Measurements from ENCODE around the gene SFMBT1. TPM values are rescaled to one million over a fixed set of nuclear protein-coding genes. Genes with fewer than 3 reads are reported as not detected.

The SFMBT1 gene
- total and polyA plus RNA-seq, 7 experiments from 2014 or later: 9.9 to 47.1 (median 30.5) TPM

DNA sequence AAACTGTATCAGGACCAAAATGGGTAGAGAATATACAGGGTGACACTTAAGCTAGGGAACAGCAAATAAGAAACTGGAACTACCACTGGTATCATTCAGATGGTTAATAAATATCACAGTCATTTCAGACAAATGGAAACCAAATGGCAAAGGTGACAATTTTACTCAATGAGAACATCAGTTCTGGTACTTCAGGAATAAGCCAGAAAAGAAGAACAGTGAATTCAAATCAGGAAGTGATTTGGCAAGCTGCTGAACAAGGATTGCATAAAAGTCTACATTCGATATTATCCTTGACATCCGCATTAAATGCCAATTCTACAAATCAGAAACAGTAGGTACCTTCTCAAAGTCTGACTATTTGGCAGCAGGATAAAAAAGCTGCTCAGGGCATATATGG is 125.0 kb downstream of the SFMBT1 start:
- Histone ChIP-seq H3K27ac (ENCODE audit: low read depth, low read length) (no peak overlapping the region), H3K36me3 (ENCODE audit: control insufficient read depth in 2 of 3, insufficient read depth in 3 of 3, low read length in 3 of 3) (peaks cover 0 to 42% (median 9%) of the 10 kb centered on the region in 3 experiments), H3K9me3 (ENCODE audit: control insufficient read depth in 2 of 3, low read length in 3 of 3) (no peaks in the 10 kb centered on the region), H3K4me3 (ENCODE audit: low read length) (no peak overlapping the region), H3K4me1 (ENCODE audit: control insufficient read depth in 2 of 2, insufficient read depth in 2 of 2, low read length in 2 of 2) (no peaks in the 10 kb centered on the region), H3K27me3 (ENCODE audit: control insufficient read depth in 2 of 2, insufficient read depth in 2 of 2, low read length in 2 of 2) (no peaks in the 10 kb centered on the region)
- intact Hi-C loops (cut with micrococcal nuclease): no loop called here
- Mint-ChIP-seq H3K27ac (no peak overlapping the region), H3K36me3 (peaks cover 3 to 68% (median 30%) of the 10 kb centered on the region in 5 donors), H3K4me1 (peaks cover 0 to 28% (median 9%) of the 10 kb centered on the region in 7 donors), H3K4me3 (no peak overlapping the region), H3K9me3 (no peaks in the 10 kb centered on the region), H3K27me3 (no peaks in the 10 kb centered on the region)
- DNase-seq (no peak), ATAC-seq (no peak)
- ChIA-PET CTCF (interaction anchor here (1.0 kb wide), 1 partner anchor 14 kb away, joined by 3 read pairs; no protein-coding TSS in a partner anchor), POLR2A (interaction anchor here (0.7 kb wide), 1 partner anchor 34 kb away, joined by 3 read pairs; no protein-coding TSS in a partner anchor)

DNA sequence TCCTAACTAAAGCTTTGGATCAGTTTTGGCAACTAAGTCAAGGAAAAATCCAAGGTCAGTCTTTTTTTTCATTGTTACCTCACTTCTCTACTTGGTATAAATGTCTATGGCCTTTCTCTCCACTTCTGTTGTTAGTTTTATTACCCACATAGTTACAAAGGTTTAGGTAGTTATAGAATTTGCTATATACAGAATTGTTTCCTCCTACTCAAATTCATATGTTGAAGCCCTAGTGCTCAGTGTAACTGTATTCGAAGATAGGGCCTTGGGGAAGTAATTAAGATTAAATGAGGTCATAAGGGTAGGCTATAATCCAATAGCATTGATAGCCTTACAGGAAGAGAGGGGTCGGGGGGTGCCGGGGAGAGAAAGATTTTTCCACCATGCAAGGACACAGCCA is 128.8 kb downstream of the SFMBT1 start:
- POLR2A ChIA-PET: interaction anchor here (0.7 kb wide), 1 partner anchor 11 kb away, joined by 4 read pairs; no protein-coding TSS in a partner anchor
- Histone ChIP-seq H3K9me3 (ENCODE audit: control insufficient read depth in 2 of 3, low read length in 3 of 3) (no peaks in the 10 kb centered on the region), H3K4me3 (ENCODE audit: low read length) (no peak overlapping the region), H3K27me3 (ENCODE audit: control insufficient read depth in 2 of 2, insufficient read depth in 2 of 2, low read length in 2 of 2) (no peaks in the 10 kb centered on the region), H3K4me1 (ENCODE audit: control insufficient read depth in 2 of 2, insufficient read depth in 2 of 2, low read length in 2 of 2) (no peaks in the 10 kb centered on the region), H3K27ac (ENCODE audit: low read depth, low read length) (no peak overlapping the region), H3K36me3 (ENCODE audit: control insufficient read depth in 2 of 3, insufficient read depth in 3 of 3, low read length in 3 of 3) (peaks cover 6 to 77% (median 16%) of the 10 kb centered on the region in 3 experiments)
- no peaks in the 10 kb centered on the region for H3K27me3 Mint-ChIP-seq
- ATAC-seq: no peak
- CTCF ChIA-PET: interaction anchor here (1.1 kb wide), 1 partner anchor 11 kb away, joined by 3 read pairs; no protein-coding TSS in a partner anchor
- intact Hi-C loops (cut with micrococcal nuclease): no loop called here
- H3K27ac Mint-ChIP-seq: no peak overlapping the region
- H3K9me3 Mint-ChIP-seq: no peaks in the 10 kb centered on the region
- H3K4me3 Mint-ChIP-seq: no peak overlapping the region
- peaks cover 0 to 10% (median 2%) of the 10 kb centered on the region in 7 donors for H3K4me1 Mint-ChIP-seq
- DNase-seq: no peak
- H3K36me3 Mint-ChIP-seq: peaks cover 7 to 63% (median 19%) of the 10 kb centered on the region in 5 donors

DNA sequence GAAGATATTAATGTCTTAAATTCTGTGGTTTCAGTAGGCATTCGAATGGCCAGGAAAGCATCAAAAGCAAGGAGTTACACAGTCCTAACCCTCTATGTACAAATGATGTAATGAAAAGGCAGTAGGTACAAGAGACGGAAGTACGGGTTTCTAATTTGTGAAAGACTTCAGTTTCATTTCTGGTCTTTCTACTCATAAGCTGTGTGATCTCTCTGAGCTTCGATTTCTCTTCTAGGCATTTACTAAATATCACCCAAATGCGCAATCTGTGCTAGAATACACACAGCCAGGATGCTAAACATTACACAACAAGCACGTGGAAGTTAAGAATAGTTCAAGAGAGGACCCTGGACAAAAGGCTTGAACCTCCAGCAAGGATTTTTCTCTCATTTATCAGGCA is 130.6 kb downstream of the SFMBT1 start:
- Mint-ChIP-seq H3K36me3 (peaks cover 7 to 63% (median 26%) of the 10 kb centered on the region in 5 donors), H3K9me3 (no peaks in the 10 kb centered on the region), H3K27me3 (no peaks in the 10 kb centered on the region), H3K4me1 (no peaks in the 10 kb centered on the region), H3K27ac (no peak overlapping the region), H3K4me3 (no peak overlapping the region)
- intact Hi-C loops (cut with micrococcal nuclease): no loop called here
- no peaks in the 10 kb centered on the region for H3K4me1 ChIP-seq (ENCODE audit: control insufficient read depth in 2 of 2, insufficient read depth in 2 of 2, low read length in 2 of 2)
- peak; percentile 53 for ATAC-seq
- ChIA-PET CTCF (interaction anchor here (0.6 to 0.9 kb wide), 3 partner anchors 10 to 34 kb away, joined by 3 read pairs; no protein-coding TSS in a partner anchor), POLR2A (interaction anchor here (0.9 kb wide), 1 partner anchor 13 kb away, joined by 4 read pairs; no protein-coding TSS in a partner anchor)
- H3K4me3 ChIP-seq (ENCODE audit: low read length): no peak overlapping the region
- peaks cover 9 to 75% (median 16%) of the 10 kb centered on the region in 3 experiments for H3K36me3 ChIP-seq (ENCODE audit: control insufficient read depth in 2 of 3, insufficient read depth in 3 of 3, low read length in 3 of 3)
- H3K9me3 ChIP-seq (ENCODE audit: control insufficient read depth in 2 of 3, low read length in 3 of 3): no peaks in the 10 kb centered on the region
- no peaks in the 10 kb centered on the region for H3K27me3 ChIP-seq (ENCODE audit: control insufficient read depth in 2 of 2, insufficient read depth in 2 of 2, low read length in 2 of 2)
- DNase-seq: no peak
- no peak overlapping the region for H3K27ac ChIP-seq (ENCODE audit: low read depth, low read length)

DNA sequence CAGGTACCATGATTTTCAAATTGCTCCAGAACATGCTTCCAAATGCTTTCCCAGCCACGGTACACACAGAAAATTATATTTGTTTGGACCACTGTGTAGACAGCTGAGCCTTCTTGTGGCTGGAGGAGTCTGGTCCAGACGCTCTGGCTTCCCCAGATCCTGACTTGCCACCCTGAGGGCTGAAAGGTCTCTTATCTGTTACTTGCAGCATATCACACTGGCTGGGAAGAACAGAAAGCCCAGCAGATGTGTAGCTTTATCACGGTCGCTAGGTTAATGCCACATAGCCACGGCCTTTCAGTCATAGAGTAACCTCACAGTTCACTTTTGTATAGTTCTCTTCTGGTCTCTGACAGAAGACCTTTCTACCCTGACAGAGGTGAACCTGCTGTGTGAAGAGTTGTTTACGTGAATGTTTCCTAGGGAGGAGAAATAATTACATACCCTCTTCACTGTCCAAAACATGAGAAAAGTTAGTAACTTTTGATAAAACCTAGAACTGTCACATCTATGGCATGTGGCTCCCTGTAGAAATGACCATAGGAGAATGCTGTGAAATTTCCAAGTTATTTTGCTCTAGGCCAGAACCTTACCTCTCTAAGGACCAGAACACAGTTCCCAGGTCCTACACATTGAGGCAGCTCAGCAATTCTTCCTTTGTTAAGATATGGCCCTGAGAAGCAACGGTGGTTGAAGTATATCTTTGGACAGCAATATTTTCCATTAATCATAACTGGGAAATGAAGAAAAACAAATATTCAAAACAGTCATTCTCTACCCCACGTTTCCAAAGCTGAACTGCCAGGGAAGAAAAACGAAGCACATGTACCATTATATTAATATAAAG is 132.8 kb downstream of the SFMBT1 start:
- no peak overlapping the region for H3K27ac Mint-ChIP-seq
- POLR2A ChIA-PET: interaction anchor here (0.6 to 0.7 kb wide), 2 partner anchors 18 to 141 kb away, joined by 3 to 4 read pairs; no protein-coding TSS in a partner anchor

DNA sequence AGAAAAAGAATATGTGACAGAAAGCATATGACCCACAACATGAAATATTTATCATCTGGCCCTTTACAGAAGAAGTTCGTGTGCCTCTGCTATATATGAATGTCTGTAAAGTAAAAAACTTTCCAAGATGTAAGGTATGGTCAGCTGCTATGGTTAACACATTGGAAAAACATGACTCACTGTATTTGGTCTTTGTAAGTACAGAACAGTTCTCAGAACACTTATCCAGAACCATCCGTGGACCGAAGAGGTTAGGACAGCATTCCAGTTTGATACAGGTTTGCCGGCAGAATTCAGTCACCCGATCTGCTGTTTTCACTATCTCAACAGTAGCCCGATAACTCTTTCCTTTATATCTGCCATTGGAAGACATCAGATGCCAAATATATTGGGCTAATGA is 135.1 kb downstream of the SFMBT1 start:
- Histone ChIP-seq H3K27ac (ENCODE audit: low read depth, low read length) (no peak overlapping the region), H3K9me3 (ENCODE audit: control insufficient read depth in 2 of 3, low read length in 3 of 3) (no peaks in the 10 kb centered on the region), H3K4me1 (ENCODE audit: control insufficient read depth in 2 of 2, insufficient read depth in 2 of 2, low read length in 2 of 2) (no peaks in the 10 kb centered on the region), H3K36me3 (ENCODE audit: control insufficient read depth in 2 of 3, insufficient read depth in 3 of 3, low read length in 3 of 3) (peaks cover 7 to 62% (median 9%) of the 10 kb centered on the region in 3 experiments), H3K4me3 (ENCODE audit: low read length) (no peak overlapping the region), H3K27me3 (ENCODE audit: control insufficient read depth in 2 of 2, insufficient read depth in 2 of 2, low read length in 2 of 2) (no peaks in the 10 kb centered on the region)
- no peak overlapping the region for H3K4me3 Mint-ChIP-seq
- no peak for DNase-seq
- no peaks in the 10 kb centered on the region for H3K9me3 Mint-ChIP-seq
- no peaks in the 10 kb centered on the region for H3K27me3 Mint-ChIP-seq
- H3K36me3 Mint-ChIP-seq: peaks cover 4 to 45% (median 19%) of the 10 kb centered on the region in 5 donors
- intact Hi-C loops (cut with micrococcal nuclease): no loop called here
- CTCF ChIA-PET: no interaction called here
- H3K27ac Mint-ChIP-seq: no peak overlapping the region
- POLR2A ChIA-PET: no interaction called here
- ATAC-seq: no peak
- no peaks in the 10 kb centered on the region for H3K4me1 Mint-ChIP-seq

More for the DNA sequence above, 132.8 kb downstream of the SFMBT1 start:
- H3K9me3 Mint-ChIP-seq: no peaks in the 10 kb centered on the region
- CTCF ChIA-PET: interaction anchor here (1.4 kb wide), 1 partner anchor 20 kb away, joined by 3 read pairs; no protein-coding TSS in a partner anchor
- no peak for ATAC-seq
- H3K4me1 Mint-ChIP-seq: no peaks in the 10 kb centered on the region
- H3K36me3 Mint-ChIP-seq: peaks cover 4 to 49% (median 20%) of the 10 kb centered on the region in 5 donors
- no peak overlapping the region for H3K4me3 Mint-ChIP-seq
- H3K9me3 ChIP-seq (ENCODE audit: control insufficient read depth in 2 of 3, low read length in 3 of 3): no peaks in the 10 kb centered on the region
- intact Hi-C loops (cut with micrococcal nuclease): no loop called here
- no peaks in the 10 kb centered on the region for H3K27me3 ChIP-seq (ENCODE audit: control insufficient read depth in 2 of 2, insufficient read depth in 2 of 2, low read length in 2 of 2)
- H3K36me3 ChIP-seq (ENCODE audit: control insufficient read depth in 2 of 3, insufficient read depth in 3 of 3, low read length in 3 of 3): peaks cover 7 to 58% (median 9%) of the 10 kb centered on the region in 3 experiments
- no peak overlapping the region for H3K4me3 ChIP-seq (ENCODE audit: low read length)
- no peak overlapping the region for H3K27ac ChIP-seq (ENCODE audit: low read depth, low read length)
- H3K27me3 Mint-ChIP-seq: no peaks in the 10 kb centered on the region
- H3K4me1 ChIP-seq (ENCODE audit: control insufficient read depth in 2 of 2, insufficient read depth in 2 of 2, low read length in 2 of 2): no peaks in the 10 kb centered on the region
- DNase-seq: no peak

DNA sequence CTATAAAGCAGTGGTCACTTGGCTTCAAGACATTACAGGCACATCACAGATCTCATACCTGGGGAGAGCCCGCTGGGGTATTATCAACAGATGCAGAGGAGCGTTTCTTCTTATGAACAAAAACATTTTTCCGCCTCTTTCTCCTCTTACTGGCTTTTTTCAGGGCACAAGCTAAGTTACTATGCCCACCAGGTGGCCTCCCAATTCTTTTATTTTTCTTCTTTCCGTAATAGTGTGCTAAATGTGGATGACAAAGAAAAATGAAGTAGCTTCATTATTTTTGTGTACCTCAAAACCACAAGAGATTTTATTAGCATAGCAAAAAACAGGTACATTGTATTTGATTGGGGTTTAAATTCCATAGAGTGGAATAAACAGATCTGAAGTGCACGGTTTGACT is 138.4 kb downstream of the SFMBT1 start:
- Histone ChIP-seq H3K27me3 (ENCODE audit: control insufficient read depth in 2 of 2, insufficient read depth in 2 of 2, low read length in 2 of 2) (no peaks in the 10 kb centered on the region), H3K27ac (ENCODE audit: low read depth, low read length) (no peak overlapping the region), H3K4me1 (ENCODE audit: control insufficient read depth in 2 of 2, insufficient read depth in 2 of 2, low read length in 2 of 2) (no peaks in the 10 kb centered on the region), H3K9me3 (ENCODE audit: control insufficient read depth in 2 of 3, low read length in 3 of 3) (no peaks in the 10 kb centered on the region), H3K4me3 (ENCODE audit: low read length) (no peak overlapping the region), H3K36me3 (ENCODE audit: control insufficient read depth in 2 of 3, insufficient read depth in 3 of 3, low read length in 3 of 3) (peaks cover 0 to 37% (median 7%) of the 10 kb centered on the region in 3 experiments)
- H3K9me3 Mint-ChIP-seq: no peaks in the 10 kb centered on the region
- peak overlapping the region in 3 of 9 donors; percentile 51 to 56 (median 53) for H3K27ac Mint-ChIP-seq
- no peaks in the 10 kb centered on the region for H3K27me3 Mint-ChIP-seq
- ChIA-PET CTCF (interaction anchor here (0.7 to 1.1 kb wide), 2 partner anchors 20 to 165 kb away, joined by 3 read pairs; no protein-coding TSS in a partner anchor), POLR2A (interaction anchor here (0.8 to 0.9 kb wide), 2 partner anchors 27 to 87 kb away, joined by 3 to 6 read pairs; no protein-coding TSS in a partner anchor)
- DNase-seq: peak in 1 of 9 donors; percentile 16
- H3K4me3 Mint-ChIP-seq: no peak overlapping the region
- H3K4me1 Mint-ChIP-seq: no peaks in the 10 kb centered on the region
- intact Hi-C loops (cut with micrococcal nuclease): loop anchor here in 1 of 2 donors (1.0 kb wide), 1 partner anchor 165 kb away; no protein-coding TSS in a partner anchor
- peaks cover 5 to 44% (median 18%) of the 10 kb centered on the region in 5 donors for H3K36me3 Mint-ChIP-seq
- no peak for ATAC-seq
